HEK293 (cell line): ENCODE results near the gene LPP.

ENCODE experiments used
- CTCF ChIA-PET: fragments of 350-600 bp; formaldehyde crosslinking; extraction: SDS; loops from one replicate; lab custom pipeline; 2021; ENCODE audit warnings: antibody characterized with exemption; lab: Yijun Ruan, JAX
- POLR2A ChIA-PET: fragments of 300-600 bp; formaldehyde crosslinking; extraction: SDS; loops from one replicate; lab custom pipeline; 2020; ENCODE audit warnings: antibody characterized with exemption, inconsistent platforms; lab: Yijun Ruan, JAX
- H3K27ac ChIP-seq: fragments of 200-500 bp; sonication (Bioruptor generic); 2 replicates; pipeline ENCODE4 v1.5.1; 2014; ENCODE audit warnings: low read depth, low read length, control low read depth, inconsistent platforms; ENCODE audit errors: extremely low read depth
- H3K36me3 ChIP-seq, 2 experiments: fragments of 200-500 bp in 1 of 2; sonication (Bioruptor generic) in 1 of 2; 1 replicate in 1 of 2; 2 replicates in 1 of 2; pipeline ENCODE4 v1.5.1; 2014 to 2017; ENCODE audit warnings: inconsistent platforms in 2 of 2, low read length in 2 of 2; ENCODE audit not compliant: control insufficient read depth in 2 of 2, insufficient read depth in 1 of 2
- H3K4me1 ChIP-seq: fragments of 200-500 bp; sonication (Bioruptor generic); 2 replicates; pipeline ENCODE4 v1.5.1; 2014; ENCODE audit warnings: mild to moderate bottlenecking, low read length, inconsistent platforms; ENCODE audit not compliant: control insufficient read depth, insufficient read depth
- H3K4me3 ChIP-seq: 2 replicates; pipeline ENCODE4 v1.5.1; 2011; ENCODE audit warnings: low read depth, mild to moderate bottlenecking, control low read depth, low read length, moderate library complexity
- H3K9me3 ChIP-seq: fragments of 200-500 bp; sonication (Bioruptor generic); 2 replicates; pipeline ENCODE4 v1.5.1; 2014; ENCODE audit warnings: low read depth, low read length, inconsistent platforms; ENCODE audit not compliant: control insufficient read depth, insufficient read depth
- BCL6B ChIP-seq: fragments of 450-650 bp; formaldehyde crosslinking; IDR thresholded peaks from 2 replicates; pipeline ENCODE4 v1.5.1; 2017; ENCODE audit warnings: missing biosample characterization, missing genetic modification characterization
- CTCF ChIP-seq: fragments of 450-650 bp; formaldehyde crosslinking; IDR thresholded peaks from 2 replicates; pipeline ENCODE4 v1.5.1; 2016; ENCODE audit warnings: missing biosample characterization, missing genetic modification characterization
- SCRT2 ChIP-seq: fragments of 450-650 bp; formaldehyde crosslinking; IDR thresholded peaks from 2 replicates; pipeline ENCODE4 v1.5.1; 2016; ENCODE audit warnings: missing biosample characterization, missing genetic modification characterization
- TRIM28 ChIP-seq: IDR thresholded peaks from 2 replicates; pipeline ENCODE4 v1.6.1; 2011; ENCODE audit warnings: low read length, control low read depth, borderline replicate concordance
- YY1 ChIP-seq: fragments of 450-650 bp; formaldehyde crosslinking; IDR thresholded peaks from 2 replicates; pipeline ENCODE4 v1.5.1; 2018; ENCODE audit warnings: missing biosample characterization, missing genetic modification characterization
- YY2 ChIP-seq: fragments of 450-650 bp; formaldehyde crosslinking; IDR thresholded peaks from 2 replicates; pipeline ENCODE4 v1.5.1; 2016; ENCODE audit warnings: missing biosample characterization, missing genetic modification characterization
- ZBTB11 ChIP-seq: fragments of 450-650 bp; formaldehyde crosslinking; conservative IDR thresholded peaks from 2 replicates; pipeline ENCODE4 v1.5.1; 2016; ENCODE audit warnings: low read depth, missing biosample characterization, missing genetic modification characterization
- ZBTB26 ChIP-seq: fragments of 450-650 bp; formaldehyde crosslinking; optimal IDR thresholded peaks from 2 replicates; pipeline ENCODE3; 2016; ENCODE audit warnings: missing biosample characterization, mild to moderate bottlenecking, missing genetic modification characterization
- ZNF112 ChIP-seq: fragments of 450-650 bp; formaldehyde crosslinking; IDR thresholded peaks from 2 replicates; pipeline ENCODE4 v1.5.0; 2017; ENCODE audit warnings: missing biosample characterization, missing genetic modification characterization
- ZNF114 ChIP-seq: fragments of 450-650 bp; formaldehyde crosslinking; IDR thresholded peaks from 2 replicates; pipeline ENCODE4 v1.5.0; 2017; ENCODE audit warnings: missing biosample characterization, missing genetic modification characterization
- ZNF211 ChIP-seq: fragments of 450-650 bp; formaldehyde crosslinking; IDR thresholded peaks from 2 replicates; pipeline ENCODE4 v1.5.1; 2016; ENCODE audit warnings: low read depth, missing biosample characterization, missing genetic modification characterization
- ZNF221 ChIP-seq: fragments of 450-650 bp; formaldehyde crosslinking; IDR thresholded peaks from 2 replicates; pipeline ENCODE4 v1.5.1; 2017; ENCODE audit warnings: missing biosample characterization, missing genetic modification characterization, borderline replicate concordance
- ZNF223 ChIP-seq: fragments of 450-650 bp; formaldehyde crosslinking; IDR thresholded peaks from 2 replicates; pipeline ENCODE4 v1.5.1; 2016; ENCODE audit warnings: missing biosample characterization, missing genetic modification characterization
- ZNF239 ChIP-seq: fragments of 450-650 bp; formaldehyde crosslinking; IDR thresholded peaks from 2 replicates; pipeline ENCODE4 v1.5.1; 2016; ENCODE audit warnings: missing biosample characterization, missing genetic modification characterization
- ZNF366 ChIP-seq: fragments of 450-650 bp; formaldehyde crosslinking; conservative IDR thresholded peaks from 2 replicates; pipeline ENCODE4 v1.5.1; 2016; ENCODE audit warnings: missing biosample characterization, missing genetic modification characterization
- ZNF398 ChIP-seq: fragments of 450-650 bp; formaldehyde crosslinking; IDR thresholded peaks from 2 replicates; pipeline ENCODE4 v1.5.1; 2017; ENCODE audit warnings: missing biosample characterization, missing genetic modification characterization
- ZNF529 ChIP-seq: fragments of 450-650 bp; formaldehyde crosslinking; IDR thresholded peaks from 2 replicates; pipeline ENCODE4 v1.5.1; 2017; ENCODE audit warnings: missing genetic modification characterization, missing biosample characterization; ENCODE audit not compliant: insufficient replicate concordance
- ZNF621 ChIP-seq: fragments of 450-650 bp; formaldehyde crosslinking; IDR thresholded peaks from 2 replicates; pipeline ENCODE4 v1.5.1; 2017; ENCODE audit warnings: missing biosample characterization, missing genetic modification characterization
- ZNF660 ChIP-seq: fragments of 450-650 bp; IDR thresholded peaks from 2 replicates; pipeline ENCODE4 v1.5.1; 2018; ENCODE audit warnings: missing biosample characterization, mild to moderate bottlenecking, missing genetic modification characterization
- TF ChIP-seq, protein P1 (sequence below): fragments of 450-650 bp; formaldehyde crosslinking; IDR thresholded peaks from 2 replicates; pipeline ENCODE4 v1.5.0; 2017; ENCODE audit warnings: missing biosample characterization, missing genetic modification characterization, borderline replicate concordance

Gene LPP

DNA sequence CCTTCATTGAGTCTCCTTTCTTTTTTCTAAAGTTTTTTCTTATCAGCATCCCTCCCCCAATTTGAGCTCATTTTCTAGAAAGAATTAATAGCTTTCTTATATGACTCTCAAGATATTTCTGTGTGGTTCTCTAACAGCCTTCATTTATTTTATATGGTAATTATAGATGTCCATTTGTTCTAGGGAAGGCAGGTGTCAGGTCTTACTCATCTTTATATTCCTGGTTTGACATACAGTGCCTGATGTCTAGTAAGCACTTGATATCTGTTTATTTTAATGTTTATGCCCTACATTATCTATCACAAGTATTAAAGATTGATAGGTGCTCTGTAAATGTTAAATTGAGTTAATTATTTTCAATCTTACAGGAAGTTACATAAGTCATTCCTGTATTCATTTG is 591.1 kb downstream of the LPP start (continued):
- no peak for TF ChIP-seq ZBTB11 (tag by site-specific recombination)
- TF ChIP-seq ZBTB26 (tag by site-specific recombination): no peak
- TF ChIP-seq ZNF660 (tag by site-specific recombination): no peak
- no peak for TF ChIP-seq ZNF529 (tag by site-specific recombination)
- no peak for TF ChIP-seq CTCF (tag by site-specific recombination)
- TF ChIP-seq YY1 (tag by site-specific recombination): no peak
- no peak for TF ChIP-seq ZNF114 (tag by site-specific recombination)
- no peak for TF ChIP-seq ZNF621 (tag by site-specific recombination)

DNA sequence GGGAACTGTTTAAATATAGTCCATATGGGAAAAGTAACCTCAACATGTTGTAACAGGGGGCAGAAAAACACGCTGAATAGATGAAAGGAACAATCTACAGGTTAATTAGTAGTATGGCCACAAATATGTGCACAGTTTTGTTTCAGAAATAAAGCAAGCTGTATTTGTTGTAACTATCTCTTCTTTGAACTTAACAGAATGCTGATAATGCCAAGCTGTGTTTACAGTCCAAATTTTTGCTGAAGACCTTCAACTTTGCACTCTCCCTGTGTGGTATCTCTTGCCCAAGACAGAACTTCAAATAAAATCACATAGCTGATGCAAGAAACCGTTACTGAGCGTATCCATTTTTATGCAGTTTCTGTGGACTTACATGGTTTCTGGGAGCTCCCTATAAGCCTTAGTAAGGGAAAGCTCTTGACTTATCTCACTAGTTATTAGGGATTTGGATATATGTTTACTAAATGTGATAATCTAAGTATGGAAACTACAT is 592.4 kb downstream of the LPP start:
- TF ChIP-seq BCL6B (no peak), YY2 (tag by site-specific recombination) (no peak), ZNF366 (tag by site-specific recombination) (no peak), SCRT2 (no peak), TRIM28 (no peak), ZNF112 (tag by site-specific recombination) (no peak), ZNF211 (tag by site-specific recombination) (no peak), ZNF223 (tag by site-specific recombination) (no peak), ZNF398 (no peak), ZNF239 (no peak), ZNF221 (tag by site-specific recombination) (no peak)
- TF ChIP-seq, protein P1, sequence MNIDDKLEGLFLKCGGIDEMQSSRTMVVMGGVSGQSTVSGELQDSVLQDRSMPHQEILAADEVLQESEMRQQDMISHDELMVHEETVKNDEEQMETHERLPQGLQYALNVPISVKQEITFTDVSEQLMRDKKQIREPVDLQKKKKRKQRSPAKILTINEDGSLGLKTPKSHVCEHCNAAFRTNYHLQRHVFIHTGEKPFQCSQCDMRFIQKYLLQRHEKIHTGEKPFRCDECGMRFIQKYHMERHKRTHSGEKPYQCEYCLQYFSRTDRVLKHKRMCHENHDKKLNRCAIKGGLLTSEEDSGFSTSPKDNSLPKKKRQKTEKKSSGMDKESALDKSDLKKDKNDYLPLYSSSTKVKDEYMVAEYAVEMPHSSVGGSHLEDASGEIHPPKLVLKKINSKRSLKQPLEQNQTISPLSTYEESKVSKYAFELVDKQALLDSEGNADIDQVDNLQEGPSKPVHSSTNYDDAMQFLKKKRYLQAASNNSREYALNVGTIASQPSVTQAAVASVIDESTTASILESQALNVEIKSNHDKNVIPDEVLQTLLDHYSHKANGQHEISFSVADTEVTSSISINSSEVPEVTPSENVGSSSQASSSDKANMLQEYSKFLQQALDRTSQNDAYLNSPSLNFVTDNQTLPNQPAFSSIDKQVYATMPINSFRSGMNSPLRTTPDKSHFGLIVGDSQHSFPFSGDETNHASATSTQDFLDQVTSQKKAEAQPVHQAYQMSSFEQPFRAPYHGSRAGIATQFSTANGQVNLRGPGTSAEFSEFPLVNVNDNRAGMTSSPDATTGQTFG (tag by site-specific recombination): no peak
- no peaks in the 10 kb centered on the region for H3K9me3 ChIP-seq
- H3K4me1 ChIP-seq: no peaks in the 10 kb centered on the region
- H3K36me3 ChIP-seq: no peaks in the 10 kb centered on the region
- POLR2A ChIA-PET: no interaction called here
- no peak overlapping the region for H3K4me3 ChIP-seq
- CTCF ChIA-PET: interaction anchor here (0.8 kb wide), 1 partner anchor 423 kb away, joined by 4 read pairs; no protein-coding TSS in a partner anchor
- no peak overlapping the region for H3K27ac ChIP-seq
